GM18909 (cell line): ENCODE measurements around the gene GPR180.

ENCODE experiments used
- ATAC-seq: cut with Tn5 transposase; IDR thresholded peaks from one replicate; pipeline ENCODE4 v1.9.1; 2021; ENCODE audit warnings: mild to moderate bottlenecking; ENCODE audit not compliant: unreplicated experiment, poor library complexity

The GPR180 gene

GRCh38 chr13:94683409-94683808 lies 81.8 kb downstream of the GPR180 start:
- no peak for ATAC-seq
